Tibial artery (tissue), 4 donors: ENCODE data around the gene NUMBL.
A peak's percentile ranks its signal among the peaks of the same experiment; 100 is the strongest.

Experiments
- DNase-seq, 2 donors: peaks; one replicate each; pipeline ENCODE4 v3.0.0-alpha.2; 2019
- H3K27ac ChIP-seq, 2 donors: fragments of 200-600 bp; sonication (generic) in 1 of 2; 1 replicate in 1 of 2; 2 replicates in 1 of 2; pipeline ENCODE4 v1.5.1; 2018 to 2019; ENCODE audit warnings: mild to moderate bottlenecking in 1 of 2
- H3K27me3 ChIP-seq, 2 donors: fragments of 200-600 bp; sonication (generic) in 1 of 2; one replicate each; pipeline versions ENCODE4 v1.5.1 to v1.6.0; 2016 to 2019
- H3K36me3 ChIP-seq, 3 donors: fragments of 200-600 bp; sonication (generic) in 2 of 3; one replicate each; pipeline ENCODE4 v1.5.1; 2016 to 2019; ENCODE audit warnings: mild to moderate bottlenecking in 2 of 3
- H3K4me1 ChIP-seq, 4 donors: fragments of 200-600 bp; sonication (generic) in 2 of 4; 1 replicate in 3 of 4; 2 replicates in 1 of 4; pipeline ENCODE4 v1.5.1; 2016 to 2019
- H3K4me3 ChIP-seq, 2 donors: fragments of 200-600 bp; sonication (generic) in 1 of 2; 1 replicate in 1 of 2; 2 replicates in 1 of 2; pipeline ENCODE4 v1.5.1; 2018 to 2019; ENCODE audit warnings: mild to moderate bottlenecking in 2 of 2
- H3K9me3 ChIP-seq, 3 donors: fragments of 200-600 bp; sonication (generic) in 1 of 3; one replicate each; pipeline ENCODE4 v1.5.1; 2016 to 2019
- intact Hi-C: fragments of 100-400 bp; cut with DNase I; formaldehyde crosslinking; loops from one replicate; pipeline ENCODE4 v1.15.0; 2023; ENCODE audit warnings: low total_unique reads
- TF ChIP-seq, protein P1 (sequence below), 2 experiments: fragments of 200-600 bp in 1 of 2; fragments of 450-650 bp in 1 of 2; IDR thresholded peaks; one replicate each; pipeline ENCODE4 v1.5.1; 2017 to 2019; ENCODE audit warnings: antibody characterized with exemption in 2 of 2, mild to moderate bottlenecking in 1 of 2, moderate library complexity in 1 of 2

Gene NUMBL

DNA sequence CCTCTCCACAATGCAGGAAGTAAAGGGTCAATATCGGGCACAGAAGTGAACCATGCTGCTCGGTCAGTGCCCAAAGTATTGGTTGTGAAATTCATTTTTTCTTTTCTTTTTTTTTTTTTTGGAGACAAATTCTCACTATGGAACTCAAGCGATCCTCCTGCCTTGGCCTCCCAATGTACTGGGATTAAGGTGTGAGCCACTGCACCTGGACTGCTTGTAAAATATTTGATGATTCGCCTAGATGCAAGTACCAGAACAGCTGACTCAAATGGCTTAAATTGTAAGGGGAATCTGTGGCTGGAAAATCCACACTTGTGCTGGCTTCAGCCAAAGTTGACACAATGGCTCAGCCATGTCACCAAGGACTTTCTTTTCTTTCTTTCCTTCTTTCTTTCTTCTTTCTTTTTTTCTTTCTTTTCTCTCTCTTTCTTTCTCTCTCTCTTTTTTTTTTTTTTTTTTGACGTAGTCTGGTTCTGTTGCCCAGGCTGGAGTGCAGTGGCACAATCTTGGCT, 43.7 kb downstream of the NUMBL start:
- Histone ChIP-seq H3K27me3 (no peaks in the 10 kb centered on the region), H3K27ac (peak overlapping the region; percentile 78 to 86), H3K4me1 (peaks cover 5 to 60% (median 38%) of the 10 kb centered on the region in 4 donors), H3K4me3 (peak overlapping the region in 1 of 2 donors; percentile 25), H3K9me3 (no peaks in the 10 kb centered on the region), H3K36me3 (no peaks in the 10 kb centered on the region)
- intact Hi-C loops = no loop called here
- no peak for DNase-seq
- TF ChIP-seq, protein P1, sequence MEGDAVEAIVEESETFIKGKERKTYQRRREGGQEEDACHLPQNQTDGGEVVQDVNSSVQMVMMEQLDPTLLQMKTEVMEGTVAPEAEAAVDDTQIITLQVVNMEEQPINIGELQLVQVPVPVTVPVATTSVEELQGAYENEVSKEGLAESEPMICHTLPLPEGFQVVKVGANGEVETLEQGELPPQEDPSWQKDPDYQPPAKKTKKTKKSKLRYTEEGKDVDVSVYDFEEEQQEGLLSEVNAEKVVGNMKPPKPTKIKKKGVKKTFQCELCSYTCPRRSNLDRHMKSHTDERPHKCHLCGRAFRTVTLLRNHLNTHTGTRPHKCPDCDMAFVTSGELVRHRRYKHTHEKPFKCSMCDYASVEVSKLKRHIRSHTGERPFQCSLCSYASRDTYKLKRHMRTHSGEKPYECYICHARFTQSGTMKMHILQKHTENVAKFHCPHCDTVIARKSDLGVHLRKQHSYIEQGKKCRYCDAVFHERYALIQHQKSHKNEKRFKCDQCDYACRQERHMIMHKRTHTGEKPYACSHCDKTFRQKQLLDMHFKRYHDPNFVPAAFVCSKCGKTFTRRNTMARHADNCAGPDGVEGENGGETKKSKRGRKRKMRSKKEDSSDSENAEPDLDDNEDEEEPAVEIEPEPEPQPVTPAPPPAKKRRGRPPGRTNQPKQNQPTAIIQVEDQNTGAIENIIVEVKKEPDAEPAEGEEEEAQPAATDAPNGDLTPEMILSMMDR (IDR thresholded peaks at IDR 0.05) = no peak

DNA sequence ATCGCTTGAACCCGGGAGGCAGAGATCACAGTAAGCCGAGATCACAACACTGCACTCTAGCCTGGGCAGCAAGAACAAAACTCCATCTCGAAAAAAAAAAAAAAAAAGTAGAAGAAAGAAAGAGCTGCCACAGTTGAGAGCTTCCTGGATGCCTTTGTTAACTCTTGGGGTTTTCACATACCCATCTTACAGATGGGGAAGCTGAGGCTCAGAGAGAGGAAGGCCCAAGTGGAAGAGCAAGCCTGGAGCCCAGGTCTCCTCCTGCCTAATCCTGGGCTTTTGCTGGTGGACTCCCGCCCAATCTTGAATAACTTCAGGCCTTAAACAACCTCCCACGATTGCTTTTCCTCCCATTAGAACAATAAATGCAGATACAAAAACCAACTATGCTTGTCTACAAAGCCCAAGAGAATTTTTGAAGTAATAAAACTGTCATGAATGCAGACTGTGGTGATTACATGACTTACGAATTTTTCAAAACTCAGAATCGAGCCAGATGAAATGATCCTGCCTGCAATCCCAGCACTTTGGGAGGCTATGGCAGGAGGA, 47.6 kb downstream of the NUMBL start:
- intact Hi-C loops = no loop called here
- H3K27ac ChIP-seq = peak overlapping the region; percentile 73 to 78
- H3K27me3 ChIP-seq = no peaks in the 10 kb centered on the region
- H3K9me3 ChIP-seq = no peaks in the 10 kb centered on the region
- TF ChIP-seq, protein P1 (IDR thresholded peaks at IDR 0.05) = no peak
- H3K4me1 ChIP-seq = peaks cover 0 to 72% (median 43%) of the 10 kb centered on the region in 4 donors
- no peaks in the 10 kb centered on the region for H3K36me3 ChIP-seq
- H3K4me3 ChIP-seq = no peak overlapping the region
- DNase-seq = no peak

DNA sequence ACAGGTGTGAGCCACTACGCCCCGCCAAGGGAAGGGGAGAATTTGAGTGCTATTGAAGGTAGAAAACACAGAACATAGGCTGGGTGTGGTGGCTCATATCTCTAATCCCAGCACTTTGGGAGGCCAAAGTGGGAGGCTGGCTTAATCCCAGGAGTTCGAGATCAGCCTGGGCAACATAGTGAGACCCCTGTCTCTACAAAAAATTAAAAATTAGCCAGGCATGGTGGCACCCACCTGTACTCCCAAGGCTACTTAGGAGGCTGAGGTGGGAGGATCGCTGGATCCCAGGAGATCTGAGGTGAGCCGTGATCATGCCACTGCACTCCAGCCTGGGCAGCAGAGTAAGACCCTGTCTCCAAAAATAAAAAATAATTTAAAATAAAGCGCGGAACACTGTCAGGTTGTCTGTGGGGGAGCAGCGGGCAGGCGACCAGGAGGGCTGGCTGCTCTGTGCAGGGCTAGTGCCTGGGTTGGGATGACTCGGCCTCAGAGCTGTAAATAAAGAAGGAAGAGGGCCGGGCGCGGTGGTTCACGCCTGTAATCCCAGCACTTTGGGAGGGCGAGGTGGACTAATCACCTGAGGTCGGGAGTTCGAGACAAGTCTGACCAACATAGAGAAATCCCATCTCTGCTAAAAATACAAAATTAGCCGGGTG, 48.3 kb downstream of the NUMBL start:
- Histone ChIP-seq H3K4me1 (peaks cover 0 to 72% (median 43%) of the 10 kb centered on the region in 4 donors), H3K36me3 (no peaks in the 10 kb centered on the region), H3K27ac (peak overlapping the region; percentile 73 to 78), H3K27me3 (no peaks in the 10 kb centered on the region), H3K4me3 (no peak overlapping the region), H3K9me3 (no peaks in the 10 kb centered on the region)
- no peak for DNase-seq
- TF ChIP-seq, protein P1 (IDR thresholded peaks at IDR 0.05) = no peak
- intact Hi-C loops = no loop called here

DNA sequence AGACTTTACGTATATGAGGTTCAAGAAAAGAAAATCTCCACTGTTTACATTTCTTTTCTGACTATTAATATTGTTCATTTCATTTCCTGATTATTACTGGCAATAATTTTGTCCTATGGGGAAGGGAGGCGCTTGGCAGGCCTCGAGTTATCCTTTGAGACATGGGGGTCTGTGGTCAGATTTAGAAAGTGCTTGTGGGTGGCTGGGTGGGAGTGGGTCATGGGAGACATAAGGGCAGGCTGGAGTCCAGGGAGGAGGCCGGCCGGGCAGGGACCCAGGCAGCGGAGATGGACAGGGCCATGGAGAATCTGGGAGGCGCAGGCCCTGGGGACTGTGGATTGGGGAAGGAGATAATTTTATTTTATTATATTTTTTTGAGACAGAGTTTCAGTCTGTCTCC, 49.2 kb downstream of the NUMBL start:
- intact Hi-C loops = no loop called here

DNA sequence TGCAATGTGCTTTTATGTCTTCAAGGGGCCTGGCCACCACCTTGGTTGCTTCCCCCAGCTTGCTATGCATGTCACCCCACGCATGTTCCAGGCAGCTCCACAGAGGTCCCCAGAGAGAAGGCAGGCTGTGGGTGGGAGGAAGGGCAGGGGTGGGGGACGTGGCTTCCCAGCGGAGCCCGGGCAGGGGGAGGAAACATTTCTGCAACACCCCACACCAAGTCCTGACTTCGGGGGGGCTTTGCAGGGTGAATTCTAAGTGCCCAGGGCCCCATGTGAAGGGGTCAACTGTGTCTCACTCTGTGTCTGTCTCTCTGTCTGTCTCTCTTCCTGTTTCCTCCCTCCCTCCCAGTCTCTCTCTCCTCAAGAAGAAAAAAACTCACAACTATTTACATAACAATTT, 49.7 kb downstream of the NUMBL start:
- Histone ChIP-seq H3K36me3 (no peaks in the 10 kb centered on the region), H3K27me3 (no peaks in the 10 kb centered on the region), H3K27ac (peak overlapping the region; percentile 73 to 78), H3K4me1 (peaks cover 0 to 62% (median 36%) of the 10 kb centered on the region in 4 donors), H3K9me3 (no peaks in the 10 kb centered on the region), H3K4me3 (no peak overlapping the region)
- intact Hi-C loops = no loop called here
- TF ChIP-seq, protein P1 (IDR thresholded peaks at IDR 0.05) = no peak
- peak in 1 of 2 donors; percentile 83 for DNase-seq

More for the DNA sequence above, 49.2 kb downstream of the NUMBL start:
- no peaks in the 10 kb centered on the region for H3K9me3 ChIP-seq
- no peaks in the 10 kb centered on the region for H3K27me3 ChIP-seq
- H3K4me1 ChIP-seq = peaks cover 0 to 63% (median 37%) of the 10 kb centered on the region in 4 donors
- DNase-seq = no peak
- H3K27ac ChIP-seq = peak overlapping the region; percentile 73 to 78
- H3K4me3 ChIP-seq = no peak overlapping the region
- H3K36me3 ChIP-seq = no peaks in the 10 kb centered on the region
- TF ChIP-seq, protein P1 (IDR thresholded peaks at IDR 0.05) = no peak
